Measurements from ENCODE around the gene STXBP5.

The STXBP5 gene

GRCh38 chr6:147179809-147180208, 24.4 kb upstream of the STXBP5 start:
- no peak for DNase-seq

GRCh38 chr6:147180926-147181325, 23.3 kb upstream of the STXBP5 start:
- DNase-seq = no peak

GRCh38 chr6:147184379-147184778, 19.8 kb upstream of the STXBP5 start:
- no peak for DNase-seq

- DNase-seq = no peak
These were observed 19.0 kb upstream of the STXBP5 start for GRCh38 chr6:147185216-147185615.

- DNase-seq = no peak
These were observed 13.7 kb upstream of the STXBP5 start for GRCh38 chr6:147190556-147190955.

GRCh38 chr6:147192278-147192911, 11.8 kb upstream of the STXBP5 start:
- DNase-seq = no peak

- no peak for DNase-seq
These were observed 9.4 kb upstream of the STXBP5 start for GRCh38 chr6:147194652-147195411.

GRCh38 chr6:147195510-147195909, 8.7 kb upstream of the STXBP5 start:
- no peak for DNase-seq

- no peak for DNase-seq
These were observed 8.2 kb upstream of the STXBP5 start for GRCh38 chr6:147195987-147196386.

GRCh38 chr6:147200711-147201110, 3.5 kb upstream of the STXBP5 start:
- DNase-seq = no peak

- no peak for DNase-seq
These were observed 2.2 kb upstream of the STXBP5 start for GRCh38 chr6:147201885-147202515.

- peak; percentile 66 for DNase-seq
These were observed 1.5 kb upstream of the STXBP5 start for GRCh38 chr6:147202516-147203310.

- peak; percentile 72 for DNase-seq
These were observed 732 bp upstream of the STXBP5 start for GRCh38 chr6:147203311-147204059.

- DNase-seq = no peak
These were observed 660 bp downstream of the STXBP5 start for GRCh38 chr6:147204843-147205311.

- DNase-seq = no peak
These were observed 1.7 kb downstream of the STXBP5 start for GRCh38 chr6:147205690-147206600.

GRCh38 chr6:147207351-147207750, 3.1 kb downstream of the STXBP5 start:
- DNase-seq = no peak

GRCh38 chr6:147207837-147208754, 3.9 kb downstream of the STXBP5 start:
- no peak for DNase-seq

GRCh38 chr6:147209762-147210449, 5.7 kb downstream of the STXBP5 start:
- DNase-seq = no peak

- no peak for DNase-seq
These were observed 7.1 kb downstream of the STXBP5 start for GRCh38 chr6:147211349-147211748.

GRCh38 chr6:147211831-147212230, 7.6 kb downstream of the STXBP5 start:
- no peak for DNase-seq

Measured in stimulated activated CD4-positive, alpha-beta T cell treated with anti-CD3 and anti-CD28 coated beads, Interleukin-4, amount 100 ng/mL, for 1 hour (primary cell).